ENCODE measurements around the gene PDLIM7. TPM values are rescaled to one million over a fixed set of nuclear protein-coding genes. Genes with fewer than 3 reads are reported as not detected.

PDLIM7 gene
- total and polyA plus RNA-seq, 2 experiments from 2014 or later, result 94.7 to 128 TPM

DNA sequence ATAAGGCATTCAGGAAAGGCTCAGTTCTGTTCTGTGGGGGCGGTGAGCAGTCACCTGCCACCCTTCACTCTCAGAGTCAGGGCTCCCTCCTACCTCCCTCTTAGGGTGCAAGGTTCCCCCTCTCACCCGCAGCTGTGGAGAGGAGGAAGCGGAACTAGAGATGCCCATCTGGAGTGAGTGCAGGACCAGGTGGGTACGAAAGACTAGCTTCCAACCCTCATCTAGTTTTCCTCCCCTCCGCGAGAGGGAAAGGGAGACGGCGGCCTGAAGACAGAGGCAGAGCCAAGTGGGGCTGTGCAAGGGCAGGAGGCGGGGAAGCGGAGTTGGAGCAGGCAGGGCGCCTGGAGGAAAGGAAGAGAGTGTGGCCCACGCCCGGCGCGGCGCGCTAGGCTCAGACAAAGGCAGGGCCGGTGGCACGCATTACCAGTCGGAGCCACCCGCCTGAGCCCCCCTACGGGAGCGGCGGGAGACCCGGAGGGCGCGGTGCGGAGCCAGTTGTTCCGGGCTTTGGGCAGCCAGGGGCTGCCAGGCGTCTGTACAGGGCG, 43.5 kb downstream of the PDLIM7 start:
- peaks cover 8% of the 10 kb centered on the region; the same call in 1 of the 2 replicates for H3K36me3 ChIP-seq (ENCODE audit: insufficient read depth)
- H3K27ac Mint-ChIP-seq, result 0 out of 2 replicates have a peak overlapping the region, but pooled peaks have one; percentile 65

DNA sequence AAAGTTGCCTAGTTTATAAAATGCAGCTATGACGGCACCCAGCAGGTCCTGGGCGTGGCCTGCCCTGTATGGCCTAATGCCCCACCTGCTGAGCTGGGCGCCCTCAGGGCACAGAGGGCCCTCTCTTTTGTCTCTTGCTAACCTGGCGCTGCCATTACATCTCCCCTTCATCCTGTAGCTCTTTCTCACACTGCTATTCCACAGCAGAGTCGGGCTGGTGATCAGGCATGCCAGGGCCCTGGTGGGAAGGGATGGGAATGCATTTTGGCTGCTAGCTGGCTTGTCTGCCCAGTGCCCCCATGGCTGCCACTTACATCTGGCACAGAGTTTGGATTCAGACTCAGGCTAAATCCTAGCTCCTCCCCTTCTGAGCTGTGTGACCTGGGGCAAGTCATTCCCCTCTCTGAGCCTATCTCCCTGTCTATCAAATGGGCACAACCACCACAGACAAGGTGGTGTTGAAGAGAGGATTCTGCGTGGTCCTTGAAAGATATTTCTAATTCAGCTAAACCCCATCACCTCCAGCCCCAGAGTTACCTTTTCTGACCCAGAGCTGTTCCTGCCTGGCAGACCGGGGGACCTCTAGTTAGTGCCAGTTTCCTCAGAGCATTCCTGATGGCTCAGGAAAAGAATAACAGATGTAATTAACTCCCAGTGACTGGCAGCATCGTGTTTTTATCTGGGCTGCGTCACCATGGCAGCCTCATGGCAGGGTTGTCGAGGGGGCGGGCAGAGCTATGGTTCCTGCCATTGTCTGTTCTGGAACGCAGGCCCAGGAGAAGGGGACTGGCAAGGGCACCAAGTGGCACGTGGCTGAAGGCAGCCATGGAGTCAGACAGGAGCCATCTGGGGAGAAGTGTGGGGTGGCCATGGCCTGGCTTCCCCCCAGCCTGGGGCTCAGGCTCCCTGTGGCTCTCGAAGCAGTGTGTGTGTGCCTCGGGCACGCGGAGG, 44.4 kb downstream of the PDLIM7 start:
- Mint-ChIP-seq H3K4me3 (peak overlapping the region; percentile 85), H3K27ac (no peak overlapping the region), H3K9me3 (peaks cover 6% of the 10 kb centered on the region; the same call in 2 of the 3 replicates), H3K4me1 (peaks cover 36% of the 10 kb centered on the region), H3K27me3 (ENCODE audit: insufficient read depth, low read depth, poor library complexity) (peaks cover 44% of the 10 kb centered on the region), H3K36me3 (ENCODE audit: low read depth) (peaks cover 22% of the 10 kb centered on the region)
- H3K4me1 ChIP-seq (ENCODE audit: insufficient read depth), result peaks cover 23% of the 10 kb centered on the region
- DNase-seq (ENCODE audit: low spot score) (no peak), ATAC-seq (no peak)
- peaks cover 21% of the 10 kb centered on the region; the same call in 1 of the 2 replicates for H4K20me1 ChIP-seq (replicated peaks; ENCODE audit: insufficient read depth)
- no peaks in the 10 kb centered on the region for H3K9me2 ChIP-seq (ENCODE audit: insufficient read depth)
- no peaks in the 10 kb centered on the region; the same call in 1 of the 2 replicates for H3K79me2 ChIP-seq (replicated peaks; ENCODE audit: insufficient read depth)
- peaks cover 40% of the 10 kb centered on the region for H3F3A ChIP-seq (replicated peaks; ENCODE audit: low read depth)
- no peak for TF ChIP-seq POLR2AphosphoS5 (IDR thresholded peaks at IDR 0.05; ENCODE audit: low read depth)
- TF ChIP-seq, protein P1, sequence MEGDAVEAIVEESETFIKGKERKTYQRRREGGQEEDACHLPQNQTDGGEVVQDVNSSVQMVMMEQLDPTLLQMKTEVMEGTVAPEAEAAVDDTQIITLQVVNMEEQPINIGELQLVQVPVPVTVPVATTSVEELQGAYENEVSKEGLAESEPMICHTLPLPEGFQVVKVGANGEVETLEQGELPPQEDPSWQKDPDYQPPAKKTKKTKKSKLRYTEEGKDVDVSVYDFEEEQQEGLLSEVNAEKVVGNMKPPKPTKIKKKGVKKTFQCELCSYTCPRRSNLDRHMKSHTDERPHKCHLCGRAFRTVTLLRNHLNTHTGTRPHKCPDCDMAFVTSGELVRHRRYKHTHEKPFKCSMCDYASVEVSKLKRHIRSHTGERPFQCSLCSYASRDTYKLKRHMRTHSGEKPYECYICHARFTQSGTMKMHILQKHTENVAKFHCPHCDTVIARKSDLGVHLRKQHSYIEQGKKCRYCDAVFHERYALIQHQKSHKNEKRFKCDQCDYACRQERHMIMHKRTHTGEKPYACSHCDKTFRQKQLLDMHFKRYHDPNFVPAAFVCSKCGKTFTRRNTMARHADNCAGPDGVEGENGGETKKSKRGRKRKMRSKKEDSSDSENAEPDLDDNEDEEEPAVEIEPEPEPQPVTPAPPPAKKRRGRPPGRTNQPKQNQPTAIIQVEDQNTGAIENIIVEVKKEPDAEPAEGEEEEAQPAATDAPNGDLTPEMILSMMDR (conservative IDR thresholded peaks at IDR 0.05; ENCODE audit: low read depth in 2 of 2), result 0 out of 4 replicates have a peak, but pooled peaks of 1 of the 2 experiments have one; percentile 11
- H3K36me3 ChIP-seq (ENCODE audit: insufficient read depth), result peaks cover 8% of the 10 kb centered on the region; the same call in 1 of the 2 replicates
- peak overlapping the region; percentile 96; the same call in 1 of the 2 replicates for H3K4me2 ChIP-seq
- peaks cover 30% of the 10 kb centered on the region for H3K27me3 ChIP-seq (ENCODE audit: insufficient read depth)
- H3K4me3 ChIP-seq, result no peak overlapping the region
- H2AFZ ChIP-seq, result no peak overlapping the region
- no peak overlapping the region for H3K27ac ChIP-seq (ENCODE audit: low read depth)

More for the DNA sequence above, 43.5 kb downstream of the PDLIM7 start:
- ATAC-seq (peak; percentile 1), DNase-seq (ENCODE audit: low spot score) (peak; percentile 53)
- Histone ChIP-seq H3K27ac (ENCODE audit: low read depth) (no peak overlapping the region), H2AFZ (no peak overlapping the region), H3K4me1 (ENCODE audit: insufficient read depth) (peaks cover 19% of the 10 kb centered on the region), H3K27me3 (ENCODE audit: insufficient read depth) (peaks cover 20% of the 10 kb centered on the region), H3K4me2 (peak overlapping the region; percentile 96), H3K79me2 (replicated peaks; ENCODE audit: insufficient read depth) (no peaks in the 10 kb centered on the region; the same call in 1 of the 2 replicates), H4K20me1 (replicated peaks; ENCODE audit: insufficient read depth) (peaks cover 21% of the 10 kb centered on the region; the same call in 1 of the 2 replicates), H3K4me3 (peak overlapping the region; percentile 85), H3K9me2 (ENCODE audit: insufficient read depth) (no peaks in the 10 kb centered on the region), H3F3A (replicated peaks; ENCODE audit: low read depth) (peaks cover 40% of the 10 kb centered on the region)
- no peak for TF ChIP-seq CREB1 (CRISPR knock-in tag; IDR thresholded peaks at IDR 0.05; ENCODE audit: low read depth)
- peak; percentile 35; the same call in 1 of the 2 replicates for TF ChIP-seq POLR2AphosphoS5 (IDR thresholded peaks at IDR 0.05; ENCODE audit: low read depth)
- no peak for TF ChIP-seq STAT1 (IDR thresholded peaks at IDR 0.05; ENCODE audit: unreplicated experiment)
- peaks cover 3% of the 10 kb centered on the region; the same call in 2 of the 3 replicates for H3K9me3 Mint-ChIP-seq
- peaks cover 26% of the 10 kb centered on the region for H3K4me1 Mint-ChIP-seq
- peaks cover 35% of the 10 kb centered on the region for H3K27me3 Mint-ChIP-seq (ENCODE audit: insufficient read depth, low read depth, poor library complexity)
- peak overlapping the region; percentile 85 for H3K4me3 Mint-ChIP-seq
- H3K36me3 Mint-ChIP-seq (ENCODE audit: low read depth), result peaks cover 21% of the 10 kb centered on the region
